CD14-positive monocyte (primary cell): ENCODE results near the gene CDH4. TPM values are rescaled to one million over a fixed set of nuclear protein-coding genes. Genes with fewer than 3 reads are reported as not detected.

ENCODE experiments used
- DNase-seq, 3 donors: peaks; one replicate each; pipeline ENCODE4 v3.0.0-alpha.2; 2011 to 2022
- H2AFZ ChIP-seq: 2 replicates; pipeline ENCODE4 v1.6.0; 2012; ENCODE audit warnings: mild to moderate bottlenecking, low read depth, low read length, inconsistent platforms; ENCODE audit not compliant: insufficient read depth, poor library complexity, severe bottlenecking
- H3K27ac ChIP-seq, 2 donors: 1 replicate in 1 of 2; 2 replicates in 1 of 2; pipeline ENCODE4 v1.5.1; 2012 to 2013; ENCODE audit warnings: low read length in 2 of 2, control low read depth in 1 of 2, inconsistent platforms in 1 of 2, low read depth in 1 of 2, mild to moderate bottlenecking in 1 of 2
- H3K27me3 ChIP-seq, 2 donors: one replicate each; pipeline versions ENCODE4 v1.6.0 to v1.6.1; 2011 to 2013; ENCODE audit warnings: low read length in 2 of 2; ENCODE audit not compliant: control insufficient read depth in 2 of 2, insufficient read depth in 2 of 2
- H3K36me3 ChIP-seq, 2 donors: replicated peaks in 1 of 2; 1 replicate in 1 of 2; 2 replicates in 1 of 2; pipeline versions ENCODE4 v1.5.1 to v1.6.1; 2012 to 2013; ENCODE audit warnings: low read length in 2 of 2, control low read depth in 1 of 2, inconsistent platforms in 1 of 2, mild to moderate bottlenecking in 1 of 2; ENCODE audit not compliant: insufficient read depth in 2 of 2, control insufficient read depth in 1 of 2
- H3K4me1 ChIP-seq, 2 donors: 1 replicate in 1 of 2; 2 replicates in 1 of 2; pipeline versions ENCODE4 v1.5.1 to v1.6.1; 2012 to 2013; ENCODE audit warnings: low read length in 2 of 2, control low read depth in 1 of 2, inconsistent platforms in 1 of 2, mild to moderate bottlenecking in 1 of 2, moderate library complexity in 1 of 2; ENCODE audit not compliant: insufficient read depth in 2 of 2, control insufficient read depth in 1 of 2
- H3K4me2 ChIP-seq: replicated peaks from 2 replicates; pipeline ENCODE3; 2012; ENCODE audit warnings: low read length, moderate library complexity, mild to moderate bottlenecking; ENCODE audit not compliant: poor library complexity, severe bottlenecking; ENCODE audit errors: extremely low read depth
- H3K4me3 ChIP-seq, 3 experiments: fragments of 200-600 bp in 1 of 3; sonication (generic) in 1 of 3; replicated peaks in 1 of 3; 1 replicate in 2 of 3; 2 replicates in 1 of 3; pipeline ENCODE4 v1.5.1; 2011 to 2013; ENCODE audit warnings: low read length in 3 of 3, mild to moderate bottlenecking in 3 of 3, control low read depth in 2 of 3, low read depth in 2 of 3, inconsistent platforms in 1 of 3, moderate library complexity in 1 of 3
- H3K79me2 ChIP-seq: 2 replicates; pipeline ENCODE4 v1.6.0; 2012; ENCODE audit warnings: mild to moderate bottlenecking, control low read depth, inconsistent platforms, low read length, moderate library complexity; ENCODE audit not compliant: insufficient read depth
- H3K9ac ChIP-seq: 2 replicates; pipeline ENCODE4 v1.6.0; 2017; ENCODE audit warnings: low read length, mild to moderate bottlenecking; ENCODE audit not compliant: insufficient read depth, poor library complexity, severe bottlenecking
- H3K9me3 ChIP-seq, 2 donors: replicated peaks in 1 of 2; 1 replicate in 1 of 2; 2 replicates in 1 of 2; pipeline versions ENCODE4 v1.5.1 to v1.6.1; 2012 to 2013; ENCODE audit warnings: low read length in 2 of 2, control low read depth in 1 of 2; ENCODE audit not compliant: control insufficient read depth in 1 of 2, insufficient read depth in 1 of 2
- H4K20me1 ChIP-seq: 2 replicates; pipeline ENCODE4 v1.6.0; 2012; ENCODE audit warnings: mild to moderate bottlenecking, low read length, control low read depth, moderate library complexity; ENCODE audit not compliant: insufficient read depth
- H3K27ac Mint-ChIP-seq, 7 donors: one replicate each; pipeline ENCODE4 v1.8.0; 2020; ENCODE audit warnings: mild to moderate bottlenecking in 7 of 7, mixed read lengths in 7 of 7, moderate library complexity in 6 of 7, inconsistent platforms in 2 of 7
- H3K27me3 Mint-ChIP-seq, 3 donors: one replicate each; pipeline ENCODE4 v1.8.0; 2021 to 2022; ENCODE audit warnings: low read depth in 3 of 3, mild to moderate bottlenecking in 3 of 3, mixed read lengths in 3 of 3, moderate library complexity in 3 of 3, inconsistent platforms in 1 of 3
- H3K36me3 Mint-ChIP-seq, 2 donors: one replicate each; pipeline ENCODE4 v1.8.0; 2020; ENCODE audit warnings: mixed read lengths in 2 of 2, inconsistent platforms in 1 of 2, mild to moderate bottlenecking in 1 of 2
- H3K4me1 Mint-ChIP-seq: one replicate; pipeline ENCODE4 v1.8.0; 2020; ENCODE audit warnings: mild to moderate bottlenecking, mixed read lengths
- H3K4me3 Mint-ChIP-seq, 2 donors: one replicate each; pipeline ENCODE4 v1.8.0; 2020; ENCODE audit warnings: mild to moderate bottlenecking in 2 of 2, mixed read lengths in 2 of 2, moderate library complexity in 1 of 2
- H3K9me3 Mint-ChIP-seq, 7 donors: one replicate each; pipeline ENCODE4 v1.8.0; 2020 to 2022; ENCODE audit warnings: mixed read lengths in 7 of 7, mild to moderate bottlenecking in 6 of 7, moderate library complexity in 6 of 7, inconsistent platforms in 2 of 7
- WGBS: methylation state at CpG from one replicate; pipeline ENCODE4 v1.1.5; 2013; ENCODE audit warnings: missing lambda C conversion rate; ENCODE audit not compliant: insufficient coverage; 5-methylcytosine and 5-hydroxymethylcytosine counted together
- intact Hi-C, 2 donors: fragments of 100-400 bp; cut with micrococcal nuclease; formaldehyde crosslinking; loops; one replicate each; pipeline versions ENCODE4 v1.15.0 to v1.15.1; 2023
- polyA plus RNA-seq, 3 donors: library from polyadenylated mRNA; depleted of rRNA in 1 of 3; unstranded in 2 of 3; stranded (reverse) in 1 of 3; fragments of 300-500 nt in 2 of 3; fragments of >200 nt in 1 of 3; fragmentation: Illumina TruSeq in 2 of 3; gene quantifications; 1 replicate in 2 of 3; 2 replicates in 1 of 3; pipeline ENCODE4 v1.2.3, GENCODE V29; 2012 to 2021
- TF ChIP-seq, protein P1 (sequence below): fragments of 200-600 bp; IDR thresholded peaks from one replicate; pipeline ENCODE4 v1.8.0; 2022; ENCODE audit warnings: antibody characterized with exemption, mild to moderate bottlenecking

CDH4 gene
- polyA plus RNA-seq, 3 donors, result not detected

DNA sequence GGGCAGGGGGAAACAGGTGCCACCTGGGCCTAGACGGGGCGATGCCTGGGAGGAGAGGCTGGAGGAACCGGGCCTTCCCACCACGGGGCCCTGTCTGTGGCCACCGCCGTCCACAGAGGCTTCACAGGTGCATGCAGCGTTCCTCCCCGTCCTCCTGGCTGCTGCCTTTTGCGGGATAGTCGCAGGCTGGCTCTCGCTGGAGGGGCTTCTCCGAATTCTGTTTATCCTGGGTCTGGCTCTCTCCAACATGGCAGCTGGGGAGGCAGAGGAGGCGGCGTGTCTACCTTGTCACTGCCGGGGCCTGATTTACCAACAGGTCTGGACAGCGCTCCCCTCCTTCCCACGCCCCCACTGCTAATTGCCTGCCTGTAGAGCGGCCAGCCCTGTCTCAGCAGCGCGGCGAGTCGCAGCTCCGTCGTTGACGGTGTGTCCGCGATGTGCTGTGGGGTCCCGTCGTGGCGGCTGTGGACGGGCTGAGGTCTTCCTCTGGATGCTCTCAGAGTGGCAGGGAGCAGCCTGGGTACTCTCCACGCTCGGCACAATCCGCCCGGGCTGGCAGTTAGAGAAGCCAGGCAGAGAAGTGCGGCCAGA lies 550.8 kb downstream of the CDH4 start:
- peaks cover 0 to 96% of the 10 kb centered on the region in 2 donors for H3K9me3 ChIP-seq
- H3K4me3 ChIP-seq, result no peak overlapping the region
- no peaks in the 10 kb centered on the region for H3K4me1 ChIP-seq
- H3K27ac Mint-ChIP-seq, result no peak overlapping the region
- intact Hi-C loops, result no loop called here
- no peaks in the 10 kb centered on the region for H4K20me1 ChIP-seq
- H3K4me2 ChIP-seq, result no peak overlapping the region
- H3K4me1 Mint-ChIP-seq, result peaks cover 4% of the 10 kb centered on the region
- H3K9ac ChIP-seq, result no peak overlapping the region
- H2AFZ ChIP-seq, result no peak overlapping the region
- H3K79me2 ChIP-seq, result no peaks in the 10 kb centered on the region
- no peak for DNase-seq
- H3K9me3 Mint-ChIP-seq, result peaks cover 0 to 53% (median 15%) of the 10 kb centered on the region in 7 donors
- H3K4me3 Mint-ChIP-seq, result no peak overlapping the region
- peaks cover 5 to 21% (median 11%) of the 10 kb centered on the region in 3 donors for H3K27me3 Mint-ChIP-seq
- no peaks in the 10 kb centered on the region for H3K27me3 ChIP-seq
- H3K36me3 Mint-ChIP-seq, result no peaks in the 10 kb centered on the region
- no peaks in the 10 kb centered on the region for H3K36me3 ChIP-seq
- WGBS, result 89% methylated on average over 34 of the region's 36 CpGs
- TF ChIP-seq, protein P1, sequence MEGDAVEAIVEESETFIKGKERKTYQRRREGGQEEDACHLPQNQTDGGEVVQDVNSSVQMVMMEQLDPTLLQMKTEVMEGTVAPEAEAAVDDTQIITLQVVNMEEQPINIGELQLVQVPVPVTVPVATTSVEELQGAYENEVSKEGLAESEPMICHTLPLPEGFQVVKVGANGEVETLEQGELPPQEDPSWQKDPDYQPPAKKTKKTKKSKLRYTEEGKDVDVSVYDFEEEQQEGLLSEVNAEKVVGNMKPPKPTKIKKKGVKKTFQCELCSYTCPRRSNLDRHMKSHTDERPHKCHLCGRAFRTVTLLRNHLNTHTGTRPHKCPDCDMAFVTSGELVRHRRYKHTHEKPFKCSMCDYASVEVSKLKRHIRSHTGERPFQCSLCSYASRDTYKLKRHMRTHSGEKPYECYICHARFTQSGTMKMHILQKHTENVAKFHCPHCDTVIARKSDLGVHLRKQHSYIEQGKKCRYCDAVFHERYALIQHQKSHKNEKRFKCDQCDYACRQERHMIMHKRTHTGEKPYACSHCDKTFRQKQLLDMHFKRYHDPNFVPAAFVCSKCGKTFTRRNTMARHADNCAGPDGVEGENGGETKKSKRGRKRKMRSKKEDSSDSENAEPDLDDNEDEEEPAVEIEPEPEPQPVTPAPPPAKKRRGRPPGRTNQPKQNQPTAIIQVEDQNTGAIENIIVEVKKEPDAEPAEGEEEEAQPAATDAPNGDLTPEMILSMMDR, result no peak
- no peak overlapping the region for H3K27ac ChIP-seq

DNA sequence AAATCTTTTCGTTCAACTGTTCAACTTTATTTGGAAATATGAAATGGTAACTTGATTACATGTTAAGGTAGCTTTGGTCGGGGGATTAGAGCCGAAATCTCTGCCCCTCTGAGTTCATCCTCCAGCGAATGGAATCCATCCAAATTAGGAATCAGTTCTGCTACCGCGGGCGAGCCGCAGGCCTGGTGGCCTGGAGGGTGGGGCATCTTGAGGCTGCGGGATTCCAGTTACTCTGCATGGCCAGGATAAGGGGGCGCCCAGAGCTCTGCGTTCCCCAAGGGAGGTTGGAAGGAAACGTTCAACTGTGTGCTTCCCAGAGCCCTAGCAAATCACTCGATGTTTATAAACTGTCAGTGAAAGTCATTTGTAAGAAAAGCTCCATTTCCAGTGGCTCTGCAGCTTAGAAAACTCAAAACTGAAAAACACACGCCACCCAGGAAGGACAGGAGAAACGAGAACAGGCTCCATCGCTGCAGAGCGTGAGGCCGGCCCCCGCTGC lies 551.4 kb downstream of the CDH4 start:
- H4K20me1 ChIP-seq, result no peaks in the 10 kb centered on the region
- peaks cover 0 to 53% (median 15%) of the 10 kb centered on the region in 7 donors for H3K9me3 Mint-ChIP-seq
- H3K36me3 ChIP-seq, result no peaks in the 10 kb centered on the region
- peaks cover 4% of the 10 kb centered on the region for H3K4me1 Mint-ChIP-seq
- H3K4me3 ChIP-seq, result no peak overlapping the region
- no peak overlapping the region for H3K27ac Mint-ChIP-seq
- H3K79me2 ChIP-seq, result no peaks in the 10 kb centered on the region
- H3K27me3 Mint-ChIP-seq, result peaks cover 5 to 21% (median 11%) of the 10 kb centered on the region in 3 donors
- H3K27me3 ChIP-seq, result no peaks in the 10 kb centered on the region
- no peak overlapping the region for H3K4me2 ChIP-seq
- intact Hi-C loops, result no loop called here
- H3K4me1 ChIP-seq, result no peaks in the 10 kb centered on the region
- peaks cover 0 to 98% of the 10 kb centered on the region in 2 donors for H3K9me3 ChIP-seq
- no peaks in the 10 kb centered on the region for H3K36me3 Mint-ChIP-seq
- 44% methylated on average over 13 of the region's 19 CpGs for WGBS
- TF ChIP-seq, protein P1, result no peak
- DNase-seq, result no peak
- peak overlapping the region in 1 of 2 donors; percentile 21 for H3K4me3 Mint-ChIP-seq
- H3K9ac ChIP-seq, result no peak overlapping the region
- H3K27ac ChIP-seq, result no peak overlapping the region
- no peak overlapping the region for H2AFZ ChIP-seq
